CD4-positive, alpha-beta memory T cell (primary cell): ENCODE results near the gene SND1. TPM values are rescaled to one million over a fixed set of nuclear protein-coding genes. Genes with fewer than 3 reads are reported as not detected.
A peak's percentile ranks its signal among the peaks of the same experiment; 100 is the strongest.

ENCODE experiments used
- CTCF ChIA-PET: fragments of 350-600 bp; sonication (Branson Sonifier 250); formaldehyde crosslinking; loops from one replicate; lab custom pipeline; 2021; ENCODE audit warnings: inconsistent platforms; ENCODE audit not compliant: partially characterized antibody; lab: Charles Lee
- POLR2A ChIA-PET: fragments of 350-600 bp; sonication (Branson Sonifier 250); formaldehyde crosslinking; loops from one replicate; lab custom pipeline; 2021; ENCODE audit not compliant: partially characterized antibody; lab: Charles Lee
- DNase-seq, 5 donors: peaks; one replicate each; pipeline versions ENCODE4 v3.0.0 to v3.0.0-alpha.2; 2020 to 2022; ENCODE audit warnings: mixed read lengths in 1 of 5
- H3K27ac ChIP-seq: one replicate; pipeline ENCODE4 v1.7.0; 2013; ENCODE audit warnings: low read depth, low read length
- H3K27me3 ChIP-seq: 2 replicates; pipeline ENCODE4 v1.7.0; 2013; ENCODE audit warnings: mild to moderate bottlenecking, low read length, moderate library complexity; ENCODE audit not compliant: insufficient read depth
- H3K36me3 ChIP-seq: 2 replicates; pipeline ENCODE4 v1.7.0; 2013; ENCODE audit warnings: mild to moderate bottlenecking, low read length, moderate library complexity; ENCODE audit not compliant: insufficient read depth
- H3K4me1 ChIP-seq: 2 replicates; pipeline ENCODE4 v1.7.0; 2013; ENCODE audit warnings: mild to moderate bottlenecking, low read length, moderate library complexity; ENCODE audit not compliant: insufficient read depth
- H3K4me3 ChIP-seq, 2 donors: one replicate each; pipeline ENCODE4 v1.7.0; 2013; ENCODE audit warnings: low read length in 2 of 2, mild to moderate bottlenecking in 1 of 2
- H3K9me3 ChIP-seq, 2 donors: one replicate each; pipeline ENCODE4 v1.7.0; 2013; ENCODE audit warnings: low read length in 2 of 2, control low read depth in 1 of 2; ENCODE audit not compliant: control insufficient read depth in 1 of 2
- H3K27ac Mint-ChIP-seq, 7 donors: one replicate each; pipeline ENCODE4 v1.8.0; 2020 to 2021; ENCODE audit warnings: mixed read lengths in 7 of 7, mild to moderate bottlenecking in 6 of 7, inconsistent platforms in 3 of 7, moderate library complexity in 3 of 7
- H3K27me3 Mint-ChIP-seq, 2 donors: one replicate each; pipeline ENCODE4 v1.8.0; 2020 to 2021; ENCODE audit warnings: mixed read lengths in 2 of 2
- H3K36me3 Mint-ChIP-seq, 2 donors: one replicate each; pipeline ENCODE4 v1.8.0; 2020 to 2021; ENCODE audit warnings: mixed read lengths in 2 of 2, inconsistent platforms in 1 of 2, mild to moderate bottlenecking in 1 of 2
- H3K4me1 Mint-ChIP-seq, 4 donors: one replicate each; pipeline ENCODE4 v1.8.0; 2020 to 2021; ENCODE audit warnings: mixed read lengths in 4 of 4, mild to moderate bottlenecking in 1 of 4
- H3K4me3 Mint-ChIP-seq, 8 donors: one replicate each; pipeline ENCODE4 v1.8.0; 2020 to 2021; ENCODE audit warnings: mixed read lengths in 8 of 8, mild to moderate bottlenecking in 7 of 8, moderate library complexity in 6 of 8, inconsistent platforms in 3 of 8
- H3K9me3 Mint-ChIP-seq, 8 donors: one replicate each; pipeline ENCODE4 v1.8.0; 2020 to 2021; ENCODE audit warnings: mixed read lengths in 8 of 8, mild to moderate bottlenecking in 5 of 8, inconsistent platforms in 3 of 8, moderate library complexity in 1 of 8
- intact Hi-C: fragments of 100-400 bp; cut with micrococcal nuclease; formaldehyde crosslinking; loops from one replicate; pipeline ENCODE4 v1.15.1; 2023
- polyA plus RNA-seq, 2 donors: library from polyadenylated mRNA; unstranded; fragments of 300-500 nt; fragmentation: Illumina TruSeq; gene quantifications; one replicate each; pipeline ENCODE4 v1.2.3, GENCODE V29; 2021
- total RNA-seq, 2 experiments: library from RNA; stranded (reverse); gene quantifications; one replicate each; pipeline ENCODE4 v1.2.3, GENCODE V29; 2021

Gene SND1
- total and polyA plus RNA-seq, 4 experiments from 2014 or later, result 119 to 223 (median 171) TPM

DNA sequence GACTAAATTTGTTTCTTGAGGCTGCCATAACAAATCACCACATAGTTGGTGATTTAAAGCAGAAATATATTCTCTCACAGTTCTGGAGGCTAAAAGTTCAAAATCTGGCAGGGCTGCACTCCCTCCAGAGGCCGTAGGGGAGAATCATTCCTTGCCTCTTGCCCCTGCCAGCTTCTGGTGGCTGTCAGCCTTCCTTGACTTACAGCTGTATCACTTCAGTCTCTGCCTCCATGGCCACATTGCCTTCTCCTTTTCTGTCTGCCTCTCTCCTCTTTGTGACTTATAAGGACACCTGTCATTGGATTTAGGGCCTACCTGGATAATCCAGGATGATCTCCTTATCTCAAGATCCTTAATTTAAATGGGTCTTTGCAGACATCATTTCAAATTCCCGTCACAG lies 385.1 kb downstream of the SND1 start:
- H3K27ac ChIP-seq, result no peak overlapping the region
- no peak overlapping the region for H3K4me3 ChIP-seq
- CTCF ChIA-PET, result no interaction called here
- Mint-ChIP-seq H3K27ac (no peak overlapping the region), H3K9me3 (no peaks in the 10 kb centered on the region), H3K4me1 (peaks cover under 1 to 17% (median 5%) of the 10 kb centered on the region in 4 donors), H3K27me3 (no peaks in the 10 kb centered on the region), H3K4me3 (no peak overlapping the region), H3K36me3 (peaks cover 0 to 4% of the 10 kb centered on the region in 2 donors)
- no peak for DNase-seq
- POLR2A ChIA-PET, result interaction anchor here (1.3 kb wide), 1 partner anchor 9 kb away, joined by 3 read pairs; no protein-coding TSS in a partner anchor
- H3K36me3 ChIP-seq, result peaks cover 3% of the 10 kb centered on the region
- no peaks in the 10 kb centered on the region for H3K27me3 ChIP-seq
- intact Hi-C loops, result no loop called here
- no peaks in the 10 kb centered on the region for H3K4me1 ChIP-seq
- no peaks in the 10 kb centered on the region for H3K9me3 ChIP-seq

DNA sequence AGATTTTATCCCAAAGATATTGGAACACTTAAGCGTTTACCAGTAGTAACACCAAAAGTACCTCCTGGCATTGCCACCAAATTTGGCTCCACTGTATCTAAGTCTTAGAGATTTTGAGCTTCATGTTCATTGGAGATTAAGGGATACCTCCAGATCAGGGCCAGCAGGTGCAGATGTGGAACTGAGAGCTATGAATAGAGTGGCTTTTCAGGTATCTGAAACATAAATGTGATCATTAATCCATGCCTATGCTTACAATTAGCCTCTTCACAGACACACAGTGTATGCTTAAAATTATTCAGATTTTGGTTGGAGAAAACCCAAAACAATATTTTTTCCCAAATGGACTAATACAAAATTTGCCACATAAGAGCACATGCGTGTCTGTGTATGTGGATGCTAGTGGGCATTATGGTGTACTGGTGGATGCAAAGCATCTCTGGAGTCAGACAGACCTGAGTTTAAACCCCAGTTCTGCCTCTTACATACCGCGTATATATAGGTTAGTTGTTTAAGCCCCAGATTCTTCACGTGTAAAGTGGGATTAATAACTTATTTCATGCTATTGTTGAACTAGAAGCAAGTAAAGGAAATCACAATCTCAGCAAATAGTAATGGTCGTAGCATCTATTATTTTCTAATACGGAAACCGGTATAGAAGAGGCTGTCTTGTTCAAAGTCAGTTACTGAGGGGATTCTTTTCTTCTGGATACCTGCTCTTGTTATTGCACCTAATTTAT lies 386.1 kb downstream of the SND1 start:
- H3K27ac ChIP-seq, result no peak overlapping the region
- no peaks in the 10 kb centered on the region for H3K27me3 ChIP-seq
- no peaks in the 10 kb centered on the region for H3K9me3 Mint-ChIP-seq
- peak overlapping the region in 1 of 7 donors; percentile 8 for H3K27ac Mint-ChIP-seq
- ChIA-PET CTCF (no interaction called here), POLR2A (interaction anchor here (1.3 kb wide), 1 partner anchor 8 kb away, joined by 3 read pairs; no protein-coding TSS in a partner anchor)
- H3K36me3 Mint-ChIP-seq, result peaks cover 0 to 4% of the 10 kb centered on the region in 2 donors
- H3K9me3 ChIP-seq, result no peaks in the 10 kb centered on the region
- intact Hi-C loops, result no loop called here
- H3K27me3 Mint-ChIP-seq, result no peaks in the 10 kb centered on the region
- H3K4me3 Mint-ChIP-seq, result no peak overlapping the region
- no peak for DNase-seq
- no peak overlapping the region for H3K4me3 ChIP-seq
- peaks cover 0 to 17% (median 5%) of the 10 kb centered on the region in 4 donors for H3K4me1 Mint-ChIP-seq
- H3K36me3 ChIP-seq, result peaks cover 3% of the 10 kb centered on the region
- H3K4me1 ChIP-seq, result no peaks in the 10 kb centered on the region

DNA sequence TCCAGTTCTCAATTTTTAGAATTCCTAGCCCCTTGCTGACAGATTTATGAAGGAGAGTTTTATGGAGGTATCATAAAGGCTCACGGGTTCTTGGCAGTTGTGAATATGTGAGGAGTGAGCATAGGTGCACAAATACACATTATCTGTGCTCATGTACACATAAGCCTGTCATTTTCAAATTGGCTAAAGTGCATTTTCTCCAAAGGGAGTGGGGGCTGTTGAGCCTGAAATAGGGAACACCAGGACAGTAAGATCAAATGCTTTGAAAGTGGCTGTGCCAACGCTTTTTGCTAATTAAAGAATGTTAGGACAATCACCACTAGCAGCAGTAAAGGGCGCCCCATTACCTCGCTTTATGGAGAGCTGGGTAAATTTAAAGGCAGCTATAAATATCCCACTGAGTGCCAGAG lies 387.6 kb downstream of the SND1 start:
- Histone ChIP-seq H3K9me3 (no peaks in the 10 kb centered on the region), H3K36me3 (peaks cover 3% of the 10 kb centered on the region), H3K4me1 (no peaks in the 10 kb centered on the region), H3K4me3 (no peak overlapping the region), H3K27me3 (no peaks in the 10 kb centered on the region), H3K27ac (no peak overlapping the region)
- DNase-seq, result no peak
- H3K4me3 Mint-ChIP-seq, result no peak overlapping the region
- no peaks in the 10 kb centered on the region for H3K9me3 Mint-ChIP-seq
- no peaks in the 10 kb centered on the region for H3K27me3 Mint-ChIP-seq
- H3K4me1 Mint-ChIP-seq, result peaks cover 6 to 17% (median 9%) of the 10 kb centered on the region in 4 donors
- H3K36me3 Mint-ChIP-seq, result peaks cover 2 to 4% of the 10 kb centered on the region in 2 donors
- no peak overlapping the region for H3K27ac Mint-ChIP-seq
- ChIA-PET POLR2A (interaction anchor here (0.8 kb wide), 1 partner anchor 7 kb away, joined by 3 read pairs; no protein-coding TSS in a partner anchor), CTCF (interaction anchor here (0.7 kb wide), 1 partner anchor 414 kb away, joined by 3 read pairs; no protein-coding TSS in a partner anchor)
- intact Hi-C loops, result no loop called here

DNA sequence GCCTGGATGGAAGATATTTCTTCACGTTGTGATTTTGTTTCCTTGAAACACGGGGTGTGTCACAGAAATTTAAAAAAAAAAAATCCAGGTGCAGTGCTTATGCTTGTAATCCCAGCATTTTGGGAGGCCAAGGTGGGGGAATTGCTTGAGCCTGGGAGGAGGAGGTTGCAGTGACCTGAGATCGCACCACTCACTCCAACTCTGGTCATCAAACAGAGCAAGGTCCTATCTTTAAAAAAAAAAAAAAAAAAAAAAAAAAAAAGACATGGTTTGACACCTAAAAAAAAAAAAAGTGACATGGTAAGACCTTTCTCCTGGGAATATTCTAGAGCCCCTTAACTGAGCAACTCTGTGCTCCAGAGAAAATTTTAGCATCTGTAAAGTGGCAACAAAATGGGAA lies 388.2 kb downstream of the SND1 start:
- CTCF ChIA-PET, result interaction anchor here (0.7 kb wide), 1 partner anchor 413 kb away, joined by 3 read pairs; no protein-coding TSS in a partner anchor
- intact Hi-C loops, result no loop called here
- H3K9me3 ChIP-seq, result no peaks in the 10 kb centered on the region
- H3K27ac ChIP-seq, result no peak overlapping the region
- Mint-ChIP-seq H3K36me3 (peaks cover 2 to 4% of the 10 kb centered on the region in 2 donors), H3K27me3 (no peaks in the 10 kb centered on the region), H3K27ac (no peak overlapping the region), H3K4me1 (peaks cover 7 to 21% (median 10%) of the 10 kb centered on the region in 4 donors), H3K9me3 (no peaks in the 10 kb centered on the region), H3K4me3 (no peak overlapping the region)
- POLR2A ChIA-PET, result interaction anchor here (0.7 kb wide), 1 partner anchor 9 kb away, joined by 5 read pairs; the partner anchor contains the start of gene LRRC4
- no peak for DNase-seq
- H3K36me3 ChIP-seq, result no peaks in the 10 kb centered on the region
- no peaks in the 10 kb centered on the region for H3K27me3 ChIP-seq
- H3K4me1 ChIP-seq, result no peaks in the 10 kb centered on the region
- no peak overlapping the region for H3K4me3 ChIP-seq

DNA sequence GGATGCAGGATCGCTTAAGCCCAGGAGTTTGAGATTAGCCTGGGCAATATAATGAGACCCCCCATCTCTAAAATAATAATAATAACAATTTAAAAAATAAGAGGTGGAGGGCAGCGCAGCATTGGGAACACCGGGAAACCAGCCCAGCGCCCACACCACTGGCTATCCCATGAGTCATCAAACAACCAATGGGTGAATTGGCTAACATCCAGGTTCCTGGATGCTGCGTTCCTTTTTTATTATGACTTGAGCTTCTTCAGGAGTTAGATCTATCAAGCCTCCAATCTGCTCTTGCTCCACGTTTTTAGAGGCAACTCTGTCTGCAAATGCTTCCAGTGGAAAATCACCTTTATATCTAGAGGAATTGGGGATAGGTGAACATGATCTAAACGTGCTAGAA lies 389.2 kb downstream of the SND1 start:
- Mint-ChIP-seq H3K27me3 (no peaks in the 10 kb centered on the region), H3K4me3 (no peak overlapping the region), H3K27ac (no peak overlapping the region), H3K9me3 (no peaks in the 10 kb centered on the region), H3K4me1 (peaks cover 7 to 28% (median 10%) of the 10 kb centered on the region in 4 donors), H3K36me3 (peaks cover 2 to 4% of the 10 kb centered on the region in 2 donors)
- Histone ChIP-seq H3K36me3 (no peaks in the 10 kb centered on the region), H3K4me1 (no peaks in the 10 kb centered on the region), H3K27ac (no peak overlapping the region), H3K4me3 (no peak overlapping the region), H3K9me3 (no peaks in the 10 kb centered on the region), H3K27me3 (no peaks in the 10 kb centered on the region)
- intact Hi-C loops, result no loop called here
- ChIA-PET CTCF (no interaction called here), POLR2A (no interaction called here)
- no peak for DNase-seq

DNA sequence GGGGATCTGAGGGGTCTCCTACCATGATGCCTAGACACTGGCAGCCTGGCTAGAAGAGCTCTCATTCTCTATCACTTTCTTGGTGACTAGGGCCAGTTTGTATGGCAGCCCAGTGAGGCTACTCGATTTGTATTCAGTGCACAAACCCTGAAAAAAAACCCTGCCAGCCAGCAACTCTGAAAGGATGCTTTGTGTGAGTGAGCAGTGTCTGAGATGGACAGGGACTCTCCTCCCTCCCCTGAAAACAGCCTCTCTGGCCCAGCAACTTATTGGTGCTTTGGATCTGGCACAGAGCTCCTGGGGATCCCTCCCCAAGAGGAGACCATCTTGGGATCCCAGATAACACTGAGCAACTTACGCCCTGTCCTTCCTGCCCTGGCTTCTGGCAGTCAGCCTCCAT lies 390.0 kb downstream of the SND1 start:
- peaks cover 7 to 28% (median 10%) of the 10 kb centered on the region in 4 donors for H3K4me1 Mint-ChIP-seq
- H3K36me3 ChIP-seq, result no peaks in the 10 kb centered on the region
- POLR2A ChIA-PET, result no interaction called here
- peak overlapping the region in 1 of 7 donors; percentile 36 for H3K27ac Mint-ChIP-seq
- no peak for DNase-seq
- no peaks in the 10 kb centered on the region for H3K4me1 ChIP-seq
- H3K4me3 Mint-ChIP-seq, result no peak overlapping the region
- no peaks in the 10 kb centered on the region for H3K27me3 ChIP-seq
- no peak overlapping the region for H3K27ac ChIP-seq
- H3K9me3 Mint-ChIP-seq, result no peaks in the 10 kb centered on the region
- H3K4me3 ChIP-seq, result no peak overlapping the region
- no peaks in the 10 kb centered on the region for H3K27me3 Mint-ChIP-seq
- no peaks in the 10 kb centered on the region for H3K9me3 ChIP-seq
- CTCF ChIA-PET, result no interaction called here
- intact Hi-C loops, result no loop called here
- H3K36me3 Mint-ChIP-seq, result peaks cover 3 to 4% of the 10 kb centered on the region in 2 donors

DNA sequence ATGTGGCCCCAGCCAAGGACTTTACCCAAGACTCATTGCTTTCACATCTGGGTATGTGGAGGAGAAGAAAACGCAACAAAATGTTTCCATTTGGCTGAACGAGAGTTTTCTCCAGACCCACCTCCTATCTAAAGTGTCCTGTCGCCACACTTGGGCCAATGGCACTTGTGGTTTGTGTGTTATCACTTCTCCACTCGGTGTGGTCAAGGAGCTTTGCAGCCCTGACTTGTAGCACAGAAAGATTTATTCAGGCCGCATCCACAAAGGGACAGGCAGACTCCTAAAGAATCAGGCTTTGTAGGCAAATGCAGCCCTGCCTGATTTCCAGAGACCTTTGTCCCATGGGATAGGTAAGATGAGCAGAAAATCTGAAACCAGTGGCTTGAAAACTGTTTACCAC lies 392.1 kb downstream of the SND1 start:
- H3K27me3 Mint-ChIP-seq, result no peaks in the 10 kb centered on the region
- peaks cover 7 to 24% (median 9%) of the 10 kb centered on the region in 4 donors for H3K4me1 Mint-ChIP-seq
- intact Hi-C loops, result no loop called here
- CTCF ChIA-PET, result interaction anchor here (1.6 kb wide), 1 partner anchor 166 kb away, joined by 6 read pairs; no protein-coding TSS in a partner anchor
- Histone ChIP-seq H3K4me1 (no peaks in the 10 kb centered on the region), H3K9me3 (no peaks in the 10 kb centered on the region), H3K27ac (no peak overlapping the region), H3K36me3 (no peaks in the 10 kb centered on the region), H3K4me3 (no peak overlapping the region), H3K27me3 (no peaks in the 10 kb centered on the region)
- POLR2A ChIA-PET, result interaction anchor here (1.3 kb wide), 1 partner anchor 9 kb away, joined by 3 read pairs; no protein-coding TSS in a partner anchor
- peaks cover 3 to 4% of the 10 kb centered on the region in 2 donors for H3K36me3 Mint-ChIP-seq
- no peaks in the 10 kb centered on the region for H3K9me3 Mint-ChIP-seq
- no peak for DNase-seq
- no peak overlapping the region for H3K4me3 Mint-ChIP-seq
- no peak overlapping the region for H3K27ac Mint-ChIP-seq
